H9 (cell line): ENCODE data around the gene IZUMO4. TPM values are rescaled to one million over a fixed set of nuclear protein-coding genes. Genes with fewer than 3 reads are reported as not detected.

Experiments used
- DNase-seq: peaks from one replicate; pipeline ENCODE4 v3.0.0-alpha.2; 2017
- H2AFZ ChIP-seq: one replicate; pipeline ENCODE4 v1.6.1; 2013; ENCODE audit warnings: mild to moderate bottlenecking, low read length, control low read depth, moderate library complexity
- H2AK5ac ChIP-seq: 2 replicates; pipeline ENCODE4 v1.6.1; 2013; ENCODE audit warnings: low read length, control low read depth, mixed read lengths; ENCODE audit not compliant: insufficient read length
- H2BK120ac ChIP-seq: one replicate; pipeline ENCODE4 v1.6.1; 2013; ENCODE audit warnings: low read depth, mild to moderate bottlenecking, low read length, control low read depth, inconsistent platforms; ENCODE audit not compliant: poor library complexity, severe bottlenecking
- H2BK12ac ChIP-seq: 2 replicates; pipeline ENCODE4 v1.6.1; 2013; ENCODE audit warnings: low read length, control low read depth, mixed read lengths, low read depth; ENCODE audit not compliant: insufficient read length
- H2BK15ac ChIP-seq: 2 replicates; pipeline ENCODE4 v1.6.1; 2013; ENCODE audit warnings: low read depth, low read length, control low read depth
- H2BK20ac ChIP-seq: one replicate; pipeline ENCODE4 v1.6.1; 2013; ENCODE audit warnings: low read depth, mild to moderate bottlenecking, low read length, control low read depth, inconsistent platforms; ENCODE audit not compliant: poor library complexity, severe bottlenecking
- H2BK5ac ChIP-seq: 2 replicates; pipeline ENCODE4 v1.6.1; 2013; ENCODE audit warnings: low read length, control low read depth, mixed read lengths; ENCODE audit not compliant: insufficient read length
- H3K14ac ChIP-seq: 2 replicates; pipeline ENCODE4 v1.6.1; 2013; ENCODE audit warnings: low read length, control low read depth; ENCODE audit not compliant: insufficient read depth
- H3K18ac ChIP-seq: 2 replicates; pipeline ENCODE4 v1.6.1; 2013; ENCODE audit warnings: low read depth, mild to moderate bottlenecking, mixed read lengths, low read length, control low read depth; ENCODE audit not compliant: insufficient read length
- H3K23ac ChIP-seq: 2 replicates; pipeline ENCODE4 v1.6.1; 2013; ENCODE audit warnings: low read length, control low read depth, mixed read lengths, low read depth; ENCODE audit not compliant: insufficient read length
- H3K23me2 ChIP-seq: 2 replicates; pipeline ENCODE4 v1.6.1; 2013; ENCODE audit warnings: low read depth, mild to moderate bottlenecking, mixed read lengths, low read length, control low read depth; ENCODE audit not compliant: insufficient read length, poor library complexity, severe bottlenecking
- H3K27ac ChIP-seq: 2 replicates; pipeline ENCODE4 v1.5.1; 2013; ENCODE audit warnings: low read length, control low read depth, mixed read lengths, low read depth; ENCODE audit not compliant: insufficient read length
- H3K27me3 ChIP-seq: 2 replicates; pipeline ENCODE4 v1.6.1; 2013; ENCODE audit warnings: low read length, control low read depth, inconsistent platforms; ENCODE audit not compliant: insufficient read depth
- H3K4ac ChIP-seq: 2 replicates; pipeline ENCODE4 v1.6.1; 2013; ENCODE audit warnings: low read depth, mild to moderate bottlenecking, control low read depth, inconsistent platforms, low read length, moderate library complexity
- H3K4me1 ChIP-seq: 2 replicates; pipeline ENCODE4 v1.6.1; 2013; ENCODE audit warnings: low read length, control low read depth, inconsistent platforms; ENCODE audit not compliant: insufficient read depth
- H3K4me2 ChIP-seq: 2 replicates; pipeline ENCODE4 v1.6.1; 2013; ENCODE audit warnings: low read length, control low read depth, mixed read lengths; ENCODE audit not compliant: insufficient read length, insufficient read depth
- H3K56ac ChIP-seq: 2 replicates; pipeline ENCODE4 v1.6.1; 2013; ENCODE audit warnings: low read depth, mild to moderate bottlenecking, mixed read lengths, low read length, control low read depth; ENCODE audit not compliant: insufficient read length
- H3K79me1 ChIP-seq: 2 replicates; pipeline ENCODE4 v1.6.1; 2013; ENCODE audit warnings: low read depth, mild to moderate bottlenecking, moderate library complexity, low read length, control low read depth, inconsistent platforms; ENCODE audit not compliant: insufficient read depth, poor library complexity, severe bottlenecking
- H3K79me2 ChIP-seq: 2 replicates; pipeline ENCODE4 v1.6.1; 2013; ENCODE audit warnings: low read length, control low read depth, inconsistent platforms; ENCODE audit not compliant: insufficient read depth
- H3K9ac ChIP-seq: 2 replicates; pipeline ENCODE4 v1.6.1; 2013; ENCODE audit warnings: low read length, control low read depth, mixed read lengths; ENCODE audit not compliant: insufficient read length; ENCODE audit errors: extremely low read depth
- H3K9me3 ChIP-seq: one replicate; pipeline ENCODE4 v1.6.1; 2013; ENCODE audit warnings: low read depth, low read length, inconsistent platforms; ENCODE audit not compliant: control insufficient read depth
- H3T11ph ChIP-seq: one replicate; pipeline ENCODE4 v1.6.1; 2013; ENCODE audit warnings: mild to moderate bottlenecking, low read length, control low read depth, inconsistent platforms
- H4K20me1 ChIP-seq: one replicate; pipeline ENCODE4 v1.6.1; 2013; ENCODE audit not compliant: control insufficient read depth, insufficient read length, insufficient read depth
- H4K5ac ChIP-seq: 2 replicates; pipeline ENCODE4 v1.6.1; 2013; ENCODE audit warnings: low read depth, mild to moderate bottlenecking, mixed read lengths, low read length, control low read depth; ENCODE audit not compliant: insufficient read length
- H4K8ac ChIP-seq: replicated peaks from 2 replicates; pipeline ENCODE4 v1.6.1; 2013; ENCODE audit warnings: low read length, control low read depth, mixed read lengths, low read depth; ENCODE audit not compliant: insufficient read length
- H4K91ac ChIP-seq: 2 replicates; pipeline ENCODE4 v1.6.1; 2013; ENCODE audit warnings: low read depth, mild to moderate bottlenecking, moderate library complexity, mixed read lengths, low read length, control low read depth; ENCODE audit not compliant: insufficient read length
- H3K27ac Mint-ChIP-seq, 3 experiments: 2 replicates in 2 of 3; 3 replicates in 1 of 3; pipeline ENCODE4 v1.8.0; 2020 to 2021; ENCODE audit warnings: mixed read lengths in 3 of 3, mild to moderate bottlenecking in 1 of 3, moderate library complexity in 1 of 3
- H3K27me3 Mint-ChIP-seq: 2 replicates; pipeline ENCODE4 v1.8.0; 2021; ENCODE audit warnings: low read depth, mild to moderate bottlenecking, moderate library complexity, mixed read lengths
- H3K36me3 Mint-ChIP-seq, 3 experiments: 2 replicates in 2 of 3; 3 replicates in 1 of 3; pipeline ENCODE4 v1.8.0; 2020 to 2021; ENCODE audit warnings: low read depth in 3 of 3, mixed read lengths in 3 of 3; ENCODE audit not compliant: insufficient read depth in 1 of 3
- H3K4me1 Mint-ChIP-seq, 2 experiments: 2 replicates each; pipeline ENCODE4 v1.8.0; 2020; ENCODE audit warnings: mixed read lengths in 2 of 2
- H3K4me3 Mint-ChIP-seq, 2 experiments: 2 replicates in 1 of 2; 3 replicates in 1 of 2; pipeline ENCODE4 v1.8.0; 2020 to 2021; ENCODE audit warnings: mild to moderate bottlenecking in 2 of 2, mixed read lengths in 2 of 2, moderate library complexity in 1 of 2
- H3K9me3 Mint-ChIP-seq, 2 experiments: 2 replicates in 1 of 2; 3 replicates in 1 of 2; pipeline ENCODE4 v1.8.0; 2020; ENCODE audit warnings: mild to moderate bottlenecking in 2 of 2, mixed read lengths in 2 of 2, moderate library complexity in 1 of 2
- WGBS: extraction: QIAGEN DNeasy Blood & Tissue Kit; methylation state at CpG from one replicate; pipeline ENCODE4 v1.1.7; 2013; ENCODE audit warnings: missing lambda C conversion rate, low lambda C conversion rate, mixed read lengths; ENCODE audit not compliant: insufficient read length; ENCODE audit errors: extremely low coverage; 5-methylcytosine and 5-hydroxymethylcytosine counted together
- total RNA-seq: library from RNA; stranded (reverse); gene quantifications from 2 replicates; pipeline ENCODE4 v1.2.1, GENCODE V29; 2021
- TF ChIP-seq, protein P1 (sequence below): fragments of 200-600 bp; sonication (generic); conservative IDR thresholded peaks from 3 replicates; pipeline ENCODE4 v1.8.0; 2021; ENCODE audit warnings: antibody characterized with exemption, mild to moderate bottlenecking

The IZUMO4 gene
- total RNA-seq, 1 experiment from 2014 or later, result 2.1 TPM

DNA sequence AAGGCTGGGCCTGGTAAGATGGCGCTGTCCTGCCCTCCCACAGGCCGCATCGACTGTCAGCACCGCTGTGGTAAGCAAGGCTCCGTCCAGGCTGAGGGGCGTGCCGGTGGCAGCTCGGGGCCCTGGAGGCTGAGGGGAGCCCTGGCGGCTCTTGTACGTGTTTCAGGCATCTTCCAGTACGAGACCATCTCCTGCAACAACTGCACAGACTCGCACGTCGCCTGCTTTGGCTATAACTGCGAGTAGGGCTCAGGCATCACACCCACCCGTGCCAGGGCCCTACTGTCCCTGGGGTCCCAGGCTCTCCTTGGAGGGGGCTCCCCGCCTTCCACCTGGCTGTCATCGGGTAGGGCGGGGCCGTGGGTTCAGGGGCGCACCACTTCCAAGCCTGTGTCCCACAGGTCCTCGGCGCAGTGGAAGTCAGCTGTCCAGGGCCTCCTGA, 1.2 kb downstream of the IZUMO4 start:
- Histone ChIP-seq H3K23ac (no peak overlapping the region), H3K9me3 (no peaks in the 10 kb centered on the region), H3K9ac (no peak overlapping the region), H4K8ac (no peak overlapping the region), H4K91ac (no peak overlapping the region), H3K4me1 (no peaks in the 10 kb centered on the region), H2BK5ac (no peak overlapping the region), H3K23me2 (no peaks in the 10 kb centered on the region), H3K14ac (no peak overlapping the region), H3K4me2 (no peak overlapping the region), H4K5ac (no peak overlapping the region), H3K27ac (no peak overlapping the region), H3K27me3 (no peaks in the 10 kb centered on the region), H3K79me1 (no peaks in the 10 kb centered on the region), H4K20me1 (no peaks in the 10 kb centered on the region), H3K4ac (no peak overlapping the region), H3K18ac (no peak overlapping the region), H2BK120ac (no peak overlapping the region), H2BK20ac (no peak overlapping the region), H3K79me2 (no peaks in the 10 kb centered on the region), H3K56ac (no peak overlapping the region), H2AK5ac (no peak overlapping the region), H2AFZ (no peak overlapping the region), H3T11ph (no peak overlapping the region), H2BK12ac (no peak overlapping the region), H2BK15ac (no peak overlapping the region)
- Mint-ChIP-seq H3K36me3 (peaks cover 5 to 28% (median 23%) of the 10 kb centered on the region in 3 experiments; a peak in 6 of 7 replicates), H3K4me1 (peaks cover 7 to 8% of the 10 kb centered on the region in 2 experiments; a peak in 3 of 4 replicates), H3K4me3 (no peak overlapping the region; a peak in 1 of 5 replicates), H3K27ac (no peak overlapping the region), H3K27me3 (no peaks in the 10 kb centered on the region; the same call in 1 of the 2 replicates), H3K9me3 (no peaks in the 10 kb centered on the region)
- no CpG with 5 or more reads among the region's 23 CpGs for WGBS
- DNase-seq, result no peak
- TF ChIP-seq, protein P1, sequence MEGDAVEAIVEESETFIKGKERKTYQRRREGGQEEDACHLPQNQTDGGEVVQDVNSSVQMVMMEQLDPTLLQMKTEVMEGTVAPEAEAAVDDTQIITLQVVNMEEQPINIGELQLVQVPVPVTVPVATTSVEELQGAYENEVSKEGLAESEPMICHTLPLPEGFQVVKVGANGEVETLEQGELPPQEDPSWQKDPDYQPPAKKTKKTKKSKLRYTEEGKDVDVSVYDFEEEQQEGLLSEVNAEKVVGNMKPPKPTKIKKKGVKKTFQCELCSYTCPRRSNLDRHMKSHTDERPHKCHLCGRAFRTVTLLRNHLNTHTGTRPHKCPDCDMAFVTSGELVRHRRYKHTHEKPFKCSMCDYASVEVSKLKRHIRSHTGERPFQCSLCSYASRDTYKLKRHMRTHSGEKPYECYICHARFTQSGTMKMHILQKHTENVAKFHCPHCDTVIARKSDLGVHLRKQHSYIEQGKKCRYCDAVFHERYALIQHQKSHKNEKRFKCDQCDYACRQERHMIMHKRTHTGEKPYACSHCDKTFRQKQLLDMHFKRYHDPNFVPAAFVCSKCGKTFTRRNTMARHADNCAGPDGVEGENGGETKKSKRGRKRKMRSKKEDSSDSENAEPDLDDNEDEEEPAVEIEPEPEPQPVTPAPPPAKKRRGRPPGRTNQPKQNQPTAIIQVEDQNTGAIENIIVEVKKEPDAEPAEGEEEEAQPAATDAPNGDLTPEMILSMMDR, result no peak
